GM19468 (cell line): ENCODE data around the gene GKN1.

ENCODE experiments used
- ATAC-seq: cut with Tn5 transposase; IDR thresholded peaks from one replicate; pipeline ENCODE4 v1.9.1; 2021; ENCODE audit warnings: mild to moderate bottlenecking, moderate library complexity, moderate number of reproducible peaks; ENCODE audit not compliant: unreplicated experiment; ENCODE audit errors: extremely low read depth

The GKN1 gene, protein sequence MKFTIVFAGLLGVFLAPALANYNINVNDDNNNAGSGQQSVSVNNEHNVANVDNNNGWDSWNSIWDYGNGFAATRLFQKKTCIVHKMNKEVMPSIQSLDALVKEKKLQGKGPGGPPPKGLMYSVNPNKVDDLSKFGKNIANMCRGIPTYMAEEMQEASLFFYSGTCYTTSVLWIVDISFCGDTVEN

DNA sequence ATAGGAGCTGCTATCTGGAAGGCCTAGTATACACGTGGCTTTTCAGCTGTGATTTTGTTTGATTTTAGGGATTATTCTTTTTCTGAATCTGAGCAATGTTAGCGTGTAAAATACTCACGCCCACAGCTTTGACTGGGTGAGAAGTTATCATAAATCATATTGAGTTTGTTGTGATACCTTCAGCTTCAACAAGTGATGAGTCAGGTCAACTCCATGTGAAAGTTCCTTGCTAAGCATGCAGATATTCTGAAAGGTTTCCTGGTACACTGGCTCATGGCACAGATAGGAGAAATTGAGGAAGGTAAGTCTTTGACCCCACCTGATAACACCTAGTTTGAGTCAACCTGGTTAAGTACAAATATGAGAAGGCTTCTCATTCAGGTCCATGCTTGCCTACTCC lies at the start of gene GKN1:
GKN1 (plus strand) TSS at position 386 of the 400 bp plus-strand sequence. CDS start 42 bp downstream, outside the sequence.
- ATAC-seq, result no peak

DNA sequence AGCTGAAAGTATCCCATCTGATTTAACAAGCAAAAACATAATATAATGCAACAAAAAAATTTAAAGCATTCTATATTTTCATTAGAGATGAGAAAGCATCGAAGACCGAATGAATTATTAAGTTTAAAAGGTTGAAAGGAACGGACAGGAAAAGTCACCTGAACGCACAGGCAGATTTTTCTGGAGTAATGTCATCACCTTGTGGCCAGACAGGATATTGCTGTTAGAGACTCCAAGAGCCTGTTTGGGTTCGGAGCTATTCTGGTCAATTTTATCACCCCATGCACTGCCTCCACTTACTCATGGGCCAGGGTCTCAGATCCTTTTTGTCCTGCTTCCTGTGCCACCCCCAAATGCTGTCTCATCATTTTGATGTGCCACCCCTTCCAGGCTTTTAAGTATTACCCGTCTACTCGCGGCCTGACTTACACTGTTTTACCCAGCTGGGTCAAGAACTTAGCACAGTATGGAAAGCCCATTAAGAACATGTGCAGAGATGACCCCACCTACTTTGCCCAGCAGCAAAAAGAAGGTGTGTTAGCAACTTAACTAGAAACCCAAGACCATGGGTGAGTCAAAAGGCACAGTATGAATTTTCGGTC lies 49.0 kb upstream of the GKN1 start:
- no peak for ATAC-seq

DNA sequence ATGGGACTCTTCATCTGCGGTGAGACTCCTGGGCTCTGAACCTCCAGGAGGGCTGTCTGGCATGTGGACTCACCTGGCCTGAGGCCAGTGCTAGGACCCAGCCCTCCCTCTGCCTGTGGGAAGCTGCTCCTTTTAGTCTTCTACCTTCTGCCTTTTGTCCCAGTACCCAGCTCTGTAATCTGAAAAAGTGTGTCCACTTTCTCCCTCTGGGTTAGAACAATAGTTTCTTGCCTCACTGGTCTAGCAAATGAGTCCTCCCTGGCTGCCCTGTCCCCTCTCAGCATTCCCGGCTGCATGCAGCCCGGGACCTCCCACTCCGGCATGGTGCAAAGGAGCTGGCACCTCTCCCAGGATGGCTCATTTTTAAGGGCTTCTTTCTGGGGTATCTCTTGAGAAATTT lies 47.6 kb upstream of the GKN1 start:
- no peak for ATAC-seq

DNA sequence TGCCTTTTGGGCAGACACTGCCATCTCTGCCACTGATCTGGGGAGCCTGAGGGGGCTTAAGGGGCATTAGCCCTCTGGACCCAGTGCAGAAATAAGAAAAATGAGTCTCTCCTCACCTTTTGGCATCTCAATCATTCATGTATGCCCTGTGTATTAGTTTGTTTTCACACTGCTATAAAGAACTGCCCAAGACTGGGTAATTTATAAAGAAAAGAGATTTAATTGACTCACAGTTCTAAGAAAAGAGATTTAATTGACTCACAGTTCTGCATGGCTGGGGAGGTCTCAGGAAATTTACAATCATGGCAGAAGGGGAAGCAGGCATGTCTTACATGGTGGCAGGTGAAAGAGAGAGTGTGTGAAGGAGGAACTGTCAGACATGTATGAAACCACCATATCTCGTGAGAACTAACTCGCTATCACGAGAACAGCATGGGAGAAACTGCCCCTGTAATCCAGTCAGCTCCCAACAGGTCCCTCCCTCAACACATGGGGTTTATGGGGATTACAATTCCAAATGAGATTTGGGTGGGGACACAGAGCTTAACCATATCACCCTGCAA lies 43.2 kb upstream of the GKN1 start:
- ATAC-seq, result no peak

DNA sequence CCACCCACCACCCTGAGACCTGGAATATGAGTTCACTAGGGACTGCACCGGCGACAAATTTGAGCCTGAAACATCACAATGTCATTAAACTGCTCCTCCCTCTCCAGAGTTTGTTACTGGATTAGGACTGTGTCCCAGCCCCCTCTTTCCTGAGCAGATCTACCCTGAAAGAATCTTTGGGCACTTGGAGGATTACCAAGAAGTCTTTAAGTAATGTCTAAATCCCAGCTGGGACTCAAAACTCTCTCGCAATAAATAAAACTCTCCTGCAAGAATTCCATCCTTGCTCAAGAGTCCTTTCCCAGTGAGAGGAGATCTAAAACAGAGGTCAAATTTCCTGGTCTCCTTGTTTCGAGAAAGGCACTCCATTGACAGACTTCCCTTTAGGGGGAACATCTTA lies 42.6 kb upstream of the GKN1 start:
- no peak for ATAC-seq

DNA sequence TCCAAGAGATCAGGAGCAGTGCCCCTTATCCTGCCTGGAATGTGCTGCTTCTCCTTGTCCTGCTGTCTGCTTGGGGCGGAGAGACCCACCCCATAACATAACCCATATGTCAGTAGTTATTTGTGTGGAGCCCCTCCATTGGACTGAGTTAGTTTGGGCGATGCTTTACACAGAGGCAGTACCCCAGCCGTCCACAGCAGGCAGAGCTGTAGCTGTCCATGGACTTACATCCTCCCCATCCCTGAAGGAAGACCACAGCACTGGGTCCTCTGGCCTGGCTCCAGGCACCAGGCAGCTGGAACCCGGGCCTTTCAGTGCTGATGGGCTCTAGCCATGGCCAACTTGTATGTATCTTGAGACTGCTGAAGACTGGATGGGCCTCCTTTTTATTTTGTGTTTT lies 42.0 kb upstream of the GKN1 start:
- ATAC-seq, result no peak

DNA sequence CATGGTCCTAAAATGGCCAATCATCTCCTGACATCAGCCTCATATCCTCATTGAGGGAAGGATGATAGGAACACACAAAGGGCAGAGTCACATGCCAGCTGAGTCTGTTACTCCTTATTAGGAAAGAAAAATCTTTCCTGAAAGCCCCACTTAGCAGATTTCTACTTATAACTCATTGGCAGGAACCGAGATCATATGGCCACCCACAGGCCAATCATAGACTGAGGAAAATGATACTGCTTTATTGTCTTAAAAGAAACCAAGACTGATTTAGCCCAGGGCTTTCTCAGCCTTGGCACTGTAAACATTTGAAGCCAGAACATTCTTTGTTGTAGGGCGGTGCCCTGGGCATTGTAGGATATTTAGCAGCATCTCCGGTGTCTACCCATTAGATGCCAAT lies 40.4 kb upstream of the GKN1 start:
- no peak for ATAC-seq

DNA sequence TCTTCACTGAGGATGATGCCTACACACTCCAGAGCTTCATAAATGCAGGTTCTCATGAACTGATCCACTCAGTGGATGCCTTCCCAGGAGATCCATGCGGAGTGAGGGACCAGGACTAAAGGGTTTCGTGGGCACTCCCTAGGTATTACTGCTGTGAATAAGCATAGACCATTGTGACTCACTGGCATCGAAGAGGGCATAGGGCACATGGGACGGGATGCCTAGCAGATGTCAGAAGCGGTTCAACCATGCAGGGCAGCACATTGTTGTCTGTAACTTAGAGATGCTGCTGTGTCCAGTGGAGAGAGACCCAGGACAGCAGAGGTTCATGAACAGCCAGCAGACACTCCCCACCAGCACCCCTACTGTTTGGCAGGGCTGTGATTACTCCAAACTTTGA lies 39.0 kb upstream of the GKN1 start:
- ATAC-seq, result no peak

DNA sequence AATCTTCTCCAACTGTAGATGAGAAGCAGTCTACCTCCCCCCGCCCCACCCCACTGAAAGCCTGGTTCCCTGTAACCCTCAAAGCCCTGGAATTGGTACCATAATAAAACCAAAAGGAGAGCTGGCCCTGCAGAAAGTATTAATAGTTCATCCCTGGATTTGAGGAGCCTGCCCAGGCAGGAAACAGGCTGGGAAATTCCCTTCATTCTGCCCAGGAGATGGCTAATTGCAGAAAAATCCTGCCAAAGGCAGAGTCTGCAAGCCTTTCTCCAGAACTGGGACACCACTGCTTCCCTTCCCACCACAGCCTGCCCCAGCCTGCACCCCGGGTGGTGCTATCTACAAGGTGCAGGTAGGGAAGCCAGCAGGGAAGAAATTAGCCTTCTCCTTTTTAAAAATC lies 38.0 kb upstream of the GKN1 start:
- no peak for ATAC-seq

DNA sequence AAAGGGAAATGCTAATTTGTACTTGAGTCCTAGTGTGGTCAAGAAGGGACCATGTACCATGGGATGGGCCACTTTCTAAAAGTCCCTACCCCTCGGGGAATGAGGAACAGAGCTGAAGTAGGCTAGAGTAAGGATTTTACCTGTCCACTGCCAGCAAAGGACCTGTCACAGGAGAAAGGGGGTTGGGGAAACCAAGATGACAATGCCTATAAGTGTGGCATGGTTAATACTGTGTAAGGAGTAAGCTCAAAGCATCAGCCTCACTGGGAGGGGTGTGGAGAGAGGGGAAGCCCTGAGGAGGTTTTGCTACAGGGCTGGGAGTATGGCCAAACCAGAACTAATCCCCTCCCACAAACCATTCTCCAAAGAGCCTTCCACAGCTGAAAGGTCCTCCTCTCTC lies 37.5 kb upstream of the GKN1 start:
- no peak for ATAC-seq

DNA sequence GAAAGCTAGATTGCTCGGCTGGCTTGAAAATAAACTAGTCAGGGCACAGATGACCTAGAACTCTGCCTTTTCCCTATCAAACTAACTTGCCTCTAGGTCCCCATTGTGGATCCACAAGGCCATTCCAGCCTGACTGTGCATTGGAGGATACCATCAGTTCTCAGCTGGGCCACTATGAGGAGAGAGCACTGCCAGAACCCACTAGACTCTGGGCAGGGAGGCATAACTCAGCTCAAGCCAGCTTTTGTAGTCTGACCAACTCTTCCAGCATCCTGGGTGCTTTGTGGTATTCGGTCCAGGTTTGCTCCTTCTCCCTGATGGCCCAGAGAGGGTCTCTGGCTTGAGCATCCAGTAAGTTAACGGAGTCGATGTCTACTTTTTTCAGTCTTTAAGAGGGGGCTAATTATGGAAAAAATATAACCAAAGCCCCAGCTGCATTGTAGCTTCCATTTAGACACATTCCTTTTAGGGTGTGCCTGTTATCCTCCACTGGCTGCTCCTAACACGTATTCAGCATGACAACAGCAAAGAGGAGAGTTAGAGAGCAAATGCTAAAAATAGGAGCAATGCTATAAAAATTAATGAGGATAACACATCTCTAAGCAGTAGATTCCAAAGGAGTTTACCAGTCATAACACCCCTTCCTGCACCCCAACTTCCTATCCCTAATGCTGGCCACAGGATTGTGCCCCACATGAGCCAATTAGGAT lies 36.9 kb upstream of the GKN1 start:
- no peak for ATAC-seq

DNA sequence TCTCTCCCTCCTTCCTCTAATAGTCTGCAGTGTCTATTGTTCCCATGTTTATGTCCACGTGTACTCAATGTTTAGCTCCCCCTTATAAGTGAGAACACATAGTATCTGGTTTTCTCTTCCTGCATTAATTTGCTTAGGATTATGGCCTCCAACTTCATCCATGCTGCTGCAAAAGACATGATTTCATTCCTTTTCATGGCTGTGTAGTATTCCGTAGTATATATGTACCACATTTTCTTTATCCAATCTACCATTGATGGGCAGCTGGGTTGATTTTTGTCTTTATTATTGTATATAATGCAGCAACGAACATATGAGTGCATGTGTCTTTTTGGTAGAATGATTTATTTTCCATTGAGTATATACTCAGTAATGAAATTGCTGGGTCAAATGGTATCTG lies 35.5 kb upstream of the GKN1 start:
- ATAC-seq, result no peak

DNA sequence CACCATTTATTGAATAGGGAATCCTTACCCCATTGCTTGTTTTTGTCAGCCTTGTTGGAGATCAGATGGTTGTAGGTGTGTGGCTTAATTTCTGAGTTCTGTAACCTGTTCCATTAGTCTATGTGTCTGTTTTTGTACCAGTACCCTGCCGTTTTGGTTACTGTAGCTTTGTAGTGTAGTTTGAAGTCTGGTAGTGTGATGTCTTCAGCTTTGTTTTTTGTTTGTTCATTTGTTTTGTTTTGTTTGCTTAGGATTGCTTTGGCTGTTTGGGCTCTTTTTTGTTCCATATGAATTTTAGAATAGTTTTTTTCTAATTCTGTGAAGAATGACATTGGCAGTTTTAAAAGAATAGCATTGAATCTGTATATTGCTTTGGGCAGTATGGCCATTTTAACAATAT lies 34.5 kb upstream of the GKN1 start:
- ATAC-seq, result no peak

DNA sequence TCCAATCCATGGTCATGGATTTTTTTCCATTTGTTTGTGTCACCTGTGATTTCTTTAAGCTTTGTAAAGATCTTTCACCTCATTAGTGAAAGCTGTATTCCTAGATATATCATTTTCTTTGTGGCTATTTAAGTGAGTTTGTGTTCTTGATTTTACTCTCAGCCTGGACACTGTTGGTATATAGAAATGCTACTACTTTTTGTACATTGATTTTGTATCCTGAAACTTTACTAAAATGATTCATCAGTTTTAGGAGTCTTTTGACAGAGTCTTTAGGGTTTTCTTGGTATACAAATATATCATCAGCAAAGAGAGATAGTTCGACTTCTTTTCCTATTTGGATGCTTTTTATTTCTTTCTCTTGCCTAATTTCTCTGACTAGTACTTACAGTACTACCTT lies 34.1 kb upstream of the GKN1 start:
- no peak for ATAC-seq

DNA sequence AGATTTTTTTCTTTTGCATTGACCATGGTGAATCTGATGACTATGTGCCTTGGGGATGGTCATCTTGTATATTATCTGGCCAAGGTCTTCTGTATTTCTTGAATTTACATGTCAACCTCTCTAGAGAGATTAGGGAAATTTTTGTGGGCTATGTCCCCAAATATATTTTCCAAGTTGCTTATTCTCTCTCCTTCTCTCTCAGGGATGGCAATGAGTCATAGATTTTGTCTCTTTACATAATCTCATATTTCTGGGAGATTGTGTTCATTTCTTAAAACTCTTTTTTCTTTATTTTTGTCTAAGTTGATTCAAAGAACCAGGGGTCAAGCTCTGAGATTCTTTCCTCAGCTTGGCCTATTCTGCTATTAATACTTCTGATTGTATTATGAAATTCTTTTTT lies 31.6 kb upstream of the GKN1 start:
- ATAC-seq, result no peak

DNA sequence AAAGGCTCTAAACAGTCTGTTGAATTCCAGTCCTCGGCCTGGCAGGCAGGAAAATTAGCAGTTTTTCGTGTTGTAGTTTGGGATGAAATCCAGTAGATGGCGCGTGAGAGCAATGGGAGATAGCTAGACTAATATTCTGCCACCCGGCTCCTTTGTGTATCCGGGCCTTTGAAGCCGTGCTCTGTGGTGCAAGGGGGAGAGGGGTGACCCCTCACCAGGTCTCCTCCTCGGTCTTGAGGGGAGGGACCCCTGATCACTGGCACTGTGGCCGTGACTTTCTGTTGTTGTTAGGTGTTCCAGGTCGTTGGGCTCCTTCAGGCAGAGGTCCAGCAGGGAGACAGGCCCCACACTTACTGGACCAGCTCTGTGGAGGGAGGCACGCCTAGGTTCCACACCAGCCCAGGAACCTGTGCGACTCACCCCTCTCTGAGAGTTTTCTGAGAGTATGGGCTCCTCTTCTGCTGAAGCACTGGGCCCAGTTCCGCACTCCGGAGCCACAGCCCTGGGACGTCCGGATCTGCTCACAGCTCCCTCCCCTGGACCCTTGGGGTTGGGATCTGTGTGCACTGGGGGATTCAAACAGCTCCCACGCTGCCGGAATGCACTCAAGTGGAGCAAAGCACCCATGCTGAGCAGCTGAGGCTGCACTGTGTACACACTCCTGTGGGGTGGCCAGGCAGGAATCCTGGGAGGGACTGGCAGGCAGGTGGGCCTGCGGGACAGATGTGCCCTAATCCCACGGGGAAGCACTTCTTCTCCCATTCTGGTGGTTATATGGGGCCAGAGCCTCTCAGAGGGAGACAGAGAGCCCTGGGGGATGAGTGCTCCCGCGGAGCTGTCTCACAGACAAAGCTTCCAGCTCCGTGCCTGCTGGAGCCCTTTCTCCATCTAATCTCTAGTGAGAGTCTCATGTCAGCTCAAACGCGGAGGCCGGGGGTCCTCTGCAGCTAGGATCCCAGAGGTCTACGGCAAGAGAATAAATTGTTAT lies 30.6 kb upstream of the GKN1 start:
- ATAC-seq, result no peak

DNA sequence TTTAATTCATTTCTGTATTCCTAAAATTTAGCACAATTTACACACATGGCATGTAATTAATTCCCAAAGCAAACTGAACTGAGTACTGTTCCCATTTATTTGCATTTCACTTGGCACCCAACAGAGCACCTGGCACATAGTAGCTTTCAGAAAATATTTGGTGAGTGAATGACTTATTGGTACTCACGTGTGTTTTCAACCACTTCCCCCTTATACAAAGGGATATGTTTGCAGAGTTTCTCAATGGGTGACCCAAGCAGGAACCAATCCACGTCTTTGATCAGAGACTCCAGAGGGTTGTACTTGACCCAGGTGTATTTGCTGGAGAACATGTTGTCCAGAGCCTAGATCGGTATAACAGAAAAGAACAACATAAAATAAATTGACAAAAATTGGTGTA lies 28.3 kb upstream of the GKN1 start:
- ATAC-seq, result no peak

DNA sequence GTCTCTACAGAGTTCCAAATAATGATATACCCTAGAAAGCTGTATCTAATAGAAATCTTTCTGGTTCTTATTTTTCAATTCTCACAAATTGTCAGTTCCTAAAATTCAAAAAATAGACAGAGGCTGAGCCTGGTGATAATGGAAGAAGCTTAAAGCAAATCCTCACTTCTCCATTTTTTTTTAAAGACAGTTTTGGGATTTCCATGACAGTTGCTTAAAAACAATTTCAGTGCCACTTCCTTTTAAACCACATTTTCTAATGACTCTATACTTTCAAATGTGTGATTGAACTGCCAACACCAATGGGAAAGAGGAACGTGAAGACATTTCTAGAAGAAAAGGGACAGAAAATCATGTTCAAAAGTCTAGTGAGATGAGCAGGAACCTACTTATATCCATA lies 25.7 kb upstream of the GKN1 start:
- no peak for ATAC-seq

DNA sequence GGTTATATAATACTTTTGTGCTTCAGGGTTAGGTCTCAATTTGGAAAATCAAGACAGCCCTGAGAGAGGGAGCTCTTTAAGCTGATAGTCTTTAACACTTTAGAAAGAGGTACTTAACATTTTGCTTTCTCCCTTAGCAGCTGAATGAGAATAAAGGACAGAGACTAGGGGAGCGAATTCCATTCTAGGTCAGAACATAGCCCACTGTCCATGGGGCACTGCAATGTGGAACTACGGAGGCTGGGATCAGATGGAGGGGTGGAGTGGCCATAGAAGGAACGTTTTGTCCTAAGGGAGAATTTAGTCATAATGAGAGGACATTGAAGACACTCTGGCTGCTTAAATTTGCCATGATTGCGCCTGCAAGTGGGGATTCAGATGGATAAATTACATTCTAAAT lies 22.5 kb upstream of the GKN1 start:
- no peak for ATAC-seq

DNA sequence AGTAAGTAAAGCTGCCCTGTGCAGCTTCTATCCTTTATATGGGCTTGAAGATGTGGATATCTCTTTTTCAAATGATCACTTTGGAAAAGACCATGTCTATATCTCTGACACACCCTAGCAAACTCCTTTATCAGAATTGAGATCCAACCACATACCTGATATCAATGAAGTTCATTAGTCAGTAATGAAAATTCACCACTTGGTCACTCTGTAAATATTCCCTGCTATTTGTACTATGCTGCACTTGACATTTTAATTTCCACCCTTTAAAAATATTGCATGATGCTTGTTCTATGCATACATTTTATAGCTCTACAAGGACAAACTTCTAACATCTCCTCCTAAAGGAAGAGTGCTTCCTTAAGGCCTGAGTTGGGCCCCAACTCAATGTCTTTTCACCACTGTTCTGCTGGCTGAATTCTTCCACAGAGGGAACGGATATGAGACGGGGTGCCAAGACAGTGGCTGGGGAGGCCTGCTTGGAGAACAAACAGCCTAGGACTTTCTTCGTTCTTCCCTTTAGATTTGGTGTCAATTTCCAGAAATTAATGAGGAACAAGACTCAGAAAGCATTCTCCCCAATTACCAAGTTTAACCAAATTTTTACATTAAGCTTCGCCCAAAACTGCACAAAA lies 21.4 kb upstream of the GKN1 start, which contains the start of gene GKN2:
GKN2 (minus strand) TSS at position 7 of the 635 bp plus-strand sequence. CDS start 32 bp downstream, outside the sequence.
- ATAC-seq, result no peak
